GM12892 (cell line): ENCODE results near the gene TAF6.

Experiments used
- DNase-seq: peaks from one replicate; pipeline ENCODE4 v3.0.0; 2011; ENCODE audit not compliant: insufficient read length
- FAIRE-seq: peaks from 2 replicates; lab custom pipeline; 2011; peaks lifted over from hg19 to GRCh38; lab: Jason Lieb, UNC
- POLR2A ChIP-seq: IDR thresholded peaks from 2 replicates; pipeline ENCODE4 v1.6.1; 2011; ENCODE audit warnings: low read depth, low read length, control low read depth
- POLR2AphosphoS5 ChIP-seq: IDR thresholded peaks from 2 replicates; pipeline ENCODE4 v1.6.1; 2011; ENCODE audit warnings: low read depth, low read length, control low read depth
- TAF1 ChIP-seq: IDR thresholded peaks from 2 replicates; pipeline ENCODE4 v1.6.1; 2011; ENCODE audit warnings: low read depth, mild to moderate bottlenecking, control low read depth, low read length, borderline replicate concordance

The TAF6 gene

GRCh38 chr7:100126931-100127865 is 8.0 kb upstream of the TAF6 start, which contains the start of gene MBLAC1:
Gene MBLAC1, plus strand, starts transcription at chr7:100126967. Its CDS starts 429 bp downstream, at chr7:100127396.
- FAIRE-seq = peak; percentile 95
- peak; percentile 83 for DNase-seq
- TF ChIP-seq POLR2AphosphoS5 (peak; percentile 83), TAF1 (no peak; the same call in 1 of the 2 replicates), POLR2A (peak; percentile 89)

GRCh38 chr7:100126239-100126930 is 7.2 kb upstream of the TAF6 start:
- no peak for TF ChIP-seq POLR2AphosphoS5
- TF ChIP-seq TAF1 = peak; percentile 73; the same call in 1 of the 2 replicates
- TF ChIP-seq POLR2A = no peak
- FAIRE-seq = no peak
- DNase-seq = no peak

GRCh38 chr7:100124301-100125230 is 5.4 kb upstream of the TAF6 start:
- no peak for FAIRE-seq
- TF ChIP-seq POLR2AphosphoS5 = no peak
- TF ChIP-seq POLR2A = 0 out of 2 replicates have a peak, but pooled peaks have one; percentile 10
- no peak for DNase-seq

- FAIRE-seq (no peak), DNase-seq (no peak)
- TF ChIP-seq POLR2AphosphoS5 = no peak
- TF ChIP-seq POLR2A = no peak
- no peak for TF ChIP-seq TAF1
Observed at GRCh38 chr7:100122568-100122967, 3.4 kb upstream of the TAF6 start.

- TF ChIP-seq TAF1 (no peak), POLR2AphosphoS5 (no peak), POLR2A (no peak)
- no peak for DNase-seq
- no peak for FAIRE-seq
Observed at GRCh38 chr7:100122067-100122466, 2.9 kb upstream of the TAF6 start.

GRCh38 chr7:100120733-100121036 is 1.5 kb upstream of the TAF6 start:
- no peak for TF ChIP-seq POLR2AphosphoS5
- no peak for TF ChIP-seq TAF1
- no peak for TF ChIP-seq POLR2A
- no peak for DNase-seq
- no peak for FAIRE-seq

DNA sequence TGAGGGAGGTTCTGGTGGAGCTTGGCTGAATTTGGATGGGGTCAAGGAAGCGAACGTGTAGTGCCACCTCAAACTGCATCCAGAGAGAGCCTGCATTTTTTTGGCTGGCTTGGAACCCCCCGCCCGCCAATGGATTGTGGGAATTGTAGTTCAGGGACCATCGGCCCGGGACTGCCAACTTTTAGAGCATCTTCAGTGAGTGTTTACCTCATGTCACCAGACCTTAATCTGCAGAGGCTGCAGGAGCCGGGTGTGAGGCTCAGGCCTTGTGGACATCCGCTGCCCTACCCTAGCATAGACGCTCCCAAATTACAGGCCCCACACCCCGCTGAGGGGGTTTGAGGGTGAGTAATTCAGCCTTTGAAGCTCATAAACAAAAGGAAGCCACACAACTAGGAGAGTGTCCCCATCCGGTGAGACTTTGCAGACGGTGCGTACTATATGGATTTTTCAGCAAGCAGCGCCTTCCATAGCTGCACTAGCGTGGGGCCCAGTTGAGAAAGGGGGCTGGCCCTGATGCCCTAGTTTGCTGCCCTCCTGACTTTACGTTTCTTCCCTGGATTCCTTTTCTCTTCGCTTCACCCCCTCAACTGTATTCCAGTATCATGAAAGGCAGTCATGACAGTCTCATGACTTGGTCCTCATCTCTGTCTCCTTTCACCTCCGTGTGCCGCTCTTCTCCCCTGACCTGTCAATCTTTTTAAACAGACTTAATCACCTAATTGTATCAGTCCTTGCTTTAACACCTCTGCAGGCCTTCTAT is 993 bp upstream of the TAF6 start:
- FAIRE-seq (no peak), DNase-seq (no peak)
- TF ChIP-seq TAF1 (no peak), POLR2A (no peak), POLR2AphosphoS5 (no peak)

DNA sequence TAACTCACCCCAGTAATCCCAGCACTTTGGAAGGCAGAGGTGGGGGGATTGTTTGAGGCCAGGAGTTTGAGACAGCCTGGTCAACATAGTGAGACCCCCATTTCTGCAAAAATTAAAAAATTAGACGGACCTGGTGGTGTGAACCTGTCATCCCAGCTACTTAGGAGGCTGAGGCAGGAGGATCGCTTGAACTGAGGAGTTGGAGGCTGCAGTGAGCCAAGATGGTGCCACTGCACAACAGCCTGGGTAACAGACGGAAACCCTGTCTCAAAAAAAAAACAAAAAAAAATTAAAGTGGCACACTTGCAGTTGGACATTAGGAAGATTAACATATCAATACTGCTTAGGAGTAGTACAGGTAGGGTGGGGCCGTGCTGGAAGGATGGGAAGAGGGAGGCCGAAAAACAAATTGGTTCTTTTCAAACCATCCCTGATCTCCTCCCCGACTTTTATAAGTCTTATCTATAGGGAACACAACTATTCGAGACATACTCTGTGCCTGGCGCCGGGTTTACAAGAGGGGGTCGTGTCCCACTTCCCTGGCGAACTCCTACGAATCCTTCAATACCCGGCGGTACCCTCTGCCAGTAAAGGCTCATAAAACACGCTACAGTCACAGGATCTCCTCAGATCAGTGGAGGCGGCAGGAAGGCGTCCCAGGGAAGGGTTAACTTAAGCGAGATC is 628 bp downstream of the TAF6 start:
- no peak for DNase-seq
- TF ChIP-seq POLR2A (no peak), POLR2AphosphoS5 (no peak), TAF1 (no peak)
- no peak for FAIRE-seq

- no peak for FAIRE-seq
- no peak for DNase-seq
- TF ChIP-seq TAF1 (no peak), POLR2A (no peak), POLR2AphosphoS5 (no peak)
Observed at GRCh38 chr7:100115026-100115425, 4.1 kb downstream of the TAF6 start.

- no peak for TF ChIP-seq POLR2A
- no peak for TF ChIP-seq POLR2AphosphoS5
- TF ChIP-seq TAF1 = no peak
- DNase-seq (no peak), FAIRE-seq (no peak)
Observed at GRCh38 chr7:100111914-100112313, 7.2 kb downstream of the TAF6 start.

DNA sequence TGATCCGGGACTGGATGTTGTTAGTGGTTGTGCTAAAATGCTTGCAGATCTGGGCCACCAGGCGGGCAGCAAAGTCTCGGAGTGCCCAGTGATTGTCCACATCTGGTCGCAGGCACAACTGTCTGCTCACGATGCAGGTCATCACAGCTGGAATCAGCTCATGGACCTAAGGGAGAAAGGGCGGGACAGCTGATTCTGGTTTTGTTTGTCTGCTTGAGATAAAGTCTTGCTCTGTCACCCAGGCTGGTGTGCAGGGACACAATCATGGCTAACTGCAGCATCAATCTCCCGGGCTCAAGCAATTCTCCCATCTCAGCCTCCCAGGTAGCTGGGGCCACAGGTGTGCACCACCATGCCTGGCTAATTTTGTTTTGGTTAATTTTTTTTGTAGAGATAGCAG is 8.0 kb downstream of the TAF6 start:
- DNase-seq (no peak), FAIRE-seq (no peak)
- TF ChIP-seq TAF1 (no peak), POLR2AphosphoS5 (no peak), POLR2A (no peak)
